GM18858 (cell line): ENCODE measurements around the gene CNIH1.
"Not testable (repeated sequence)": the region's sequence is repeated elsewhere in the genome, so short reads cannot be mapped to it uniquely, and the experiment has no call there.

Source experiments
- ATAC-seq: cut with Tn5 transposase; IDR thresholded peaks from one replicate; pipeline ENCODE4 v1.9.1; 2021; ENCODE audit not compliant: unreplicated experiment

Gene CNIH1

GRCh38 chr14:54437954-54438353 is 3.2 kb downstream of the CNIH1 start:
- ATAC-seq = not testable (repeated sequence)

GRCh38 chr14:54435500-54435981 is 5.6 kb downstream of the CNIH1 start:
- ATAC-seq = peak; percentile 43

DNA sequence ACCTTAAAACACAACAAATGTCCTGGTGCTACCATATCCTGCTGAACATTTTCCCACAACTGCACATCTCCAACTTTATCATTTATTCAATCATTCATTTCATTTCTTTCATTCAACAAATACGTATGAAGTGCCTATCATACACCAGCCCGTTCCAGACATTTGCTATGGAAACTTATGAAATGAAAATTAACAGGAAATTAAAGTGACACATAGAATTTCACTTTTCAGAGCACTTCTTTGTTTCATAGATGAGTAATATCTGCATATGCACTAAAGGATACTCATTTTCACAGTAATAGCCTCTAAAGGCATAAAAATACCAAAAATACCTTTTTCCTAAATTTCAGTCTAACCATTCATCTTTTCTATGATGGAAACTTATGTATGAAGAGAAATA is 12.6 kb downstream of the CNIH1 start:
- no peak for ATAC-seq

DNA sequence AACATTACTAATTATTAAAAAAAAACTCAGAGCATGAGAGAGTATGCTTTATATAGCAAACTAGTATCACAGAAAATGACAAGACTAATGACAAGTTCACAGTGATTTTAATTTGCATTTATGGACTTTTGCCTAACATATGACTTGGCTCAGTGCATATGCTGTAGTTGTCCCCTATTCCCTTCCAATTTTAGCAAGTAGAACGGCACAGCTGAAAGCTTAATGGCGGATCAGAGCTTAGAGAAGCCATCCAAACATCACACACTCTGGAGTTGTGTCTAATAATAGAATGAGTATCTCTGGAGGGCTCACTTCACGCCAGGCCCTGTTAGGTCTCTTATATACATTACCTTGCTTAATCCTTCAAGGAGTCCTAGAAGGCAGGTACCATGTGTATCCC is 13.3 kb downstream of the CNIH1 start:
- ATAC-seq = no peak

DNA sequence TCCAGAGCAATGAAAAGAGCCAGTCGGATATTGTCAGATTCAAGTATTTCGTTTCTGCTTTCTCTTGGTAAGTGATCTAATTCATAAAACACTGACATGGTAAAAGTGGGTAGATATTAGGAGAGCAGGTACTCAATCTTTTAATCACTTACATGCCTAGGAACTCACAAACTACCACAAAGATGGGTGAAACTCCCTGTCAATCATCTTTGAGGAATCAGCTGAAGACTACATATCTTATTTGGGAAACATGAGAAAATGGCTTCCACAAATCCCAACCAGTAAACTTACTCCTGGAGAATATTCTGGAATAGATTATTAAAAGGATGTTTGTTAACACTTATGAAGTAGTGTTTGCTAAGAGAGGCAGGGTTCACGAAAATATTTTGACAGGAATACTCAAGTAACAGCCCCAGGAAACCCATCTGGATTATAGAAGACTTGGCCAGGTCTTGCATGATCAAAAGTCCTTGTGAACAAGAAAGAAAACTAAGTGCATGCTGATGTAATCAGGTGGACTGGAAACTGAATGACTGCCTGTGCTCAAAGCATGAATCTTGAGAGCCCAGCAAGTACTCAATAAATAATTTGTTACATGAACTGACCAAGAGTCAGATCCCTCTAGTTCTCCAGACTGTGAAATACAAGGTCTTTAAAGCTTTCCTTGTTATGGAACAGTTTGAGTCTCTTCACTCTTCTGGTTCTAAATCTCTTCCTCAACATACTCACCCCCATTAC is 15.5 kb downstream of the CNIH1 start:
- ATAC-seq = no peak

DNA sequence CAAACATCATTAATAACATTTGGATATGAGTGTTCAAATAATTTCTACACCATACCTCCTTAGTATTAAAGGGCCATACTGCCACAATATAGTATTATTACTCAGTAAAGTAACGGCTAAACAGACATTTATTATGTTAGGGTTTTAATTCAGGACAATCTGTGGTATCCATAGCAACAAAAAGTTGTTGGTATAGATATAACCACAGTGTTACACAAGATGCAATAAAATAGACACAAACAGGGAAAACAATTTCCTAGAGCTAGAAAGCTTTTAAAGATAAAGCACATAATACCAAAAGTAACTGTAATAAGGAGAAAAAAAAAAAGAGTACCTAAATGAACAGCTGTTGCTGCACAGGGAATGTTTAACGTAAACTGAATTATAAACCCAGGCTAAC is 16.1 kb downstream of the CNIH1 start:
- no peak for ATAC-seq

- no peak for ATAC-seq
Measured at GRCh38 chr14:54424479-54424901, 16.7 kb downstream of the CNIH1 start.

DNA sequence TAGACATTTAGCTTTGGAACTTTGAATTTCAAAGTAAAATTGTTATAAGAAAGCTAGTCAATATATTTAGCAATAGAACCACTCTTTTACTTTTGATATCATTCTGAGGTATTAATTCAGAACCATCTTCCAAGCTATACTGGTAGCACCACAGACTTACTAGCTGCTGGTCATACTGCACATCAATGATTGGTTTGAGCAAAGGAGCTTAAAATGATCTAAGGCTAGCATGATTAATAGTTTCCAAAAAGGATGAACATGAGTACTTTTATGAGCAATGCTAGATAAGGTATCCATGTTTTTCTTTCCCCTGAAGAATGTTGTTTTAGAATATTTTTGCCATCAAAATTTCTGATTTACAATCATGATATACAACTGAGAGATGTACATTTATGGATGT is 17.2 kb downstream of the CNIH1 start:
- no peak for ATAC-seq

DNA sequence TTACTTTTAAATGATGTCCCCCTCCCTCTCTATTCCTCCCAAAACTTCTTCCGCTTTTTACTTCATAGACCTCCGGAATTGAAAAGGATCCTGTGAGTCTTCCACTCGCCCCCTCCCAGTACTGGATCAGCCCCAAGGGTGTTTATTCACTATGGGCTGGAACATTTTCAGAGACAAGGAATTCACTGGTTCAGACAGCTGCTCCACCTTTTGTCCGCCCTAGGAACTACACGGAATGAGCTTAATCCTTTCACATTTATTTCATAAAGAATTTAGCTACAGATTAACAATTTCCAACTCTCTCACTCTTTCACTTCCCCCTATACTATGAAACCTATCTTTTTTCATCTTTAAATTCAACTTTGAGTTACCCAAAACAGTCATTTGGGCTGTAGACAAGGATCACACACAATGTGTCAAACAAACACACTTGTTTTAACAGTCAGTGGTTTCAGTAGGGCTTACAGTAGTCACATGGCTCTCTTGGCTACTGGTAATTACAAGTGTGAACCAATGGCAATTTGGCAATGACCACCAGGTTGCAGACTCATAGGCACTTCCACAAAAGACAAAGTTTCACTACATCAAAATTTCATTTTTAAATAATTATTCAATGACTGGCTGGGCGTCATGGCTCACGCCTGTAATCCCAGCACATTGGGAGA is 20.6 kb downstream of the CNIH1 start:
- ATAC-seq = no peak

GRCh38 chr14:54411371-54411770 is 29.8 kb downstream of the CNIH1 start:
- no peak for ATAC-seq

DNA sequence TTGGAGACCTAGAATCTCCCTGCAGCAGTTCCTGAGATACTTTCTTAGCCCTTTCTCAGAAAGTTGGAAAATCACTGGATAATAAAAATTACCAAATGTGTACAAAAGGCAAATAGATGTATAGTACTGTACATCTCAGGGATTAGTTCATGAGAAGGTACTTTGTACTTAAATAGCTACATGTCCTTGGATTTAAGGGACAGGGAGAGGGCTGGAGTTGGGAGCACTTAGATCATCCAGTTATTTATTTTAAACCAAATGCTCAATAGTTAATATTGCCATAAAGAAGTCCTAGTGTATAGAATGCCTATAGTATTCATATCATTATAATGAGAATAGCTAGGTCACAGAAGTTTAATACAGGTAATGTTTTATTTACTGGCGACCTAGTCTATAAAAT is 31.0 kb downstream of the CNIH1 start:
- no peak for ATAC-seq

DNA sequence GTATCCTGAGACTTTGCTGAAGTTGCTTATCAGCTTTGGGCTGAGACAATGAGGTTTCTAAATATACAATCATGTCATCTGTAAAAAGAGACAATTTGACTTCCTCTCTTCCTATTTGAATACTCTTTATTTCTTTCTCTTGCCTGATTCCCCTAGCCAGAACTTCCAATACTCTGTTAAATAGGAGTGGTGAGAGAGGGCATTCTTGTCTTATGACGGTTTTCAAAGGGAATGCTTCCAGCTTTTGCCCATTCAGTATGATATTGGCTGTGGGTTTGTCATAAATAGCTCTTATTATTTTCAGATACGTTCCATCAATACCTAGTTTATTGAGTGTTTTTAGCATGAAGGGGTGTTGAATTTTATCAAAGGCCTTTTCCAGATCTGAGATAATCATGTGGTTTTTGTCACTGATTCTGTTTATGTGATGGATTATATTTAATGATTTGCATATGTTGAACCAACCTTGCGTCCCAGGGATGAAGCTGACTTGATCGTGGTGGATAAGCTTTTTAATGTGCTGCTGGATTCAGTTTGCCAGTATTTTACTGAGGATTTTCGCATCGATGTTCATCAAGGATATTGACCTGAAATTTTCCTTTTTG is 37.7 kb downstream of the CNIH1 start:
- ATAC-seq = not testable (repeated sequence)

DNA sequence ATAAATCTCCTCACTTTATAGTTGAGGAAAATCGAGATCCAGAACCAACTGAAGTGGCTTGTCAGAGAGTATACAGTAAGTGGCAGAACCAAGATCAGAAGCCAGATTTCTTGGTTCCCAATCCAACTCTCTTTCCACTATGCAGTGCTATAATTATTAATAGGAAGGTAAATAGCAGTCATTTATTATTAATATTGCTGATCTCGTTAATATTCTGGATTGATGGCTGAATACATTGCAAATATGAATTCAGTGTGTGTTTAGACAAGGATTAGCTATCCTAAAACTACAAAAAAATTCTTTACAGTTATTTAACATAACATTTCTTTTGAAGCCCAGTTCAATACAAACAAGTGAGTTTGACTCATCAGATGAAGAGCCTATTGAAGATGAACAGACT is 41.6 kb downstream of the CNIH1 start:
- no peak for ATAC-seq

- ATAC-seq = peak; percentile 97
Measured at GRCh38 chr14:54396493-54397335, 44.5 kb downstream of the CNIH1 start, which contains the start of gene CDKN3. CDKN3 (plus strand) TSS chr14:54397007; CDS start chr14:54397069, 62 bp downstream.

DNA sequence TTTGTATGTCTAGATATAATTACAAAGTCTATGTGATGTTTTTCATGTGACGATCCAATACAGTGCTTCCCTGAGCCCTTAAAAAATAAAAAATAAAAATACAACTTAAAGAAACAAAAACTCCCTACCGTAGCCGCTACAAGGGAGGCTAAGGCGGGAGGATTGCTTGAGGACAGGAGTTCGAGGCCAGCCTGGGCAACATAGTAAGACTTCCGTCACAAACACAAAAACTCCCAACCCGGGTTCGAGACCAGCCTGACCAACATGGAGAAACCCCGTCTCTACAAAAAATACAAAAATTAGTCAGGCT is 45.0 kb downstream of the CNIH1 start:
- no peak for ATAC-seq

DNA sequence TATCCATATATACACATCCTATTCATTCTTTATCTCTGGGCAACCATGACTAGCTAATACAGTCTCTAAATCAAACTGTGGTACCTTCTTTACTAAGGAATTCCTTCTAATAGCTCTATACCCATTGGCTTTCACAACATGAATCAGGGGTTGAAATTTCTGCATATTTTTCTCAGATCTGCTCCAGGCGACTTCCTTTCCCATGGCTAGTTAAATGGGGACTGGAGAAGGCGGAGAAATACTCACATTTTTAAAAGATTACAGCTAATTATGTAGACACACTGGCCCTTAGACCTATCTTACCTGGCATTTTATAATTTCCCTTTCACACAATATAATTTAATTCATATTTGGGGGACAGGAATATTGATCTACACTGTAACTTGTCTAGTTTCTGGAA is 45.5 kb downstream of the CNIH1 start:
- ATAC-seq = no peak

DNA sequence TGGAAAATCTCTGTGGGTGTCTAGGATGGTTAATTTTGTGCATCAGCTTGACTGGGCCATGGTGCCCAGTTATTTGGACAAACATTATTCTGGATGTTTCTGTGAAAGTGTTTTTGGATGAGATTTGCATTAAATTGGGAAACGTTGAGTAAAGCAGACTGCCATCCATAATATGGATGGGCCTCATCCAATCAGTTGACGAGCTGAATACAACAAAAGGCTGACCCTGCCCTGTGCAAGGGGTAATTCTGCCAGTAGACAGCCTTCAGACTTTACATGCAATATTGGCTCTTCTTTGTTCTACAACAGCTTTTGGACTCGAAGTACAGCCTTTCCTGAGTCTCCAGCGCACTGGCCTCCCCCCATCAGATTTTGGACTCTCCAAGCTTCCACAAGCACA is 45.9 kb downstream of the CNIH1 start:
- ATAC-seq = no peak

GRCh38 chr14:54394596-54394995 is 46.6 kb downstream of the CNIH1 start:
- ATAC-seq = no peak

GRCh38 chr14:54392986-54393884 is 47.9 kb downstream of the CNIH1 start:
- not testable (repeated sequence) for ATAC-seq

DNA sequence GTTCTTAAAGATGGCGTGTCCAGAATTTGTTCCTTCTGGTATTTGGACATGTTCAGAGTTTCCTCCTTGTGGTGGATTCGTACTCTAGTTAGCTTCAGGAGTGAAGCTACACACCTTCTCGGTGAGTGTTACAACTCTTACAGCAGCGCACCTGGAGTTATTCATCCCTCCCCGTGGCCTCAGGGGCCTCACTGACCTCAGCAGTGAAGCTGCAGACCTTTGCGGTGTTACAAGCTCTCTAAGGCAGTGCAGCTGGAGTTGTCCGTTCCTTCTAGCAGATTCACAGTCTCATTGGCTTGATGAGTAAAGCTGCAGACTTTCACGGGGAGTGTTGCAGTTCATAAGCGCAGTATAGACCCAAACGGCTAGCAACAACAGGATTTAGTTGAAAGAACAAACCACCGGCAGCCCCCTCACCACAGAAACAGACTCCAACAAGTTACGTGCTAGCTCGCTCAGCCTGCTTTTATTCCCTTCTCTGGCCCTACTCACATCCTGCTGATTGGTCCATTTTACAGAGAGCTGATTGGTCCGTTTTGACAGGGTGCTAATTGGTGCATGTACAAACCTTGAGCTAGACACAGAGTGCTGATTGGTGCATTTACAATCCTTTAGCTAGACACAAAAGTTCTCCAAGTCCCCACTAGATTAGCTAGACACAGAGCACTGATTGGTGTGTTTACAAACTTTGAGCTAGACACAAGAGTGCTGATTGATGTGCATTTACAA is 48.9 kb downstream of the CNIH1 start:
- no peak for ATAC-seq
